Measurements from ENCODE around the gene IL1B. TPM values are rescaled to one million over a fixed set of nuclear protein-coding genes. Genes with fewer than 3 reads are reported as not detected.
"Not testable (repeated sequence)": the region's sequence is repeated elsewhere in the genome, so short reads cannot be mapped to it uniquely, and the experiment has no call there.

Gene IL1B
- total RNA-seq, 3 donors from 2014 or later = 8.0 TPM; not detected in 2

- H3K36me3 ChIP-seq = no peaks in the 10 kb centered on the region
- H3K4me3 ChIP-seq = no peak overlapping the region
- TF ChIP-seq POLR2AphosphoS5 (IDR thresholded peaks at IDR 0.05) = no peak
- TF ChIP-seq POLR2A (IDR thresholded peaks at IDR 0.05) = no peak
- no peak for DNase-seq (ENCODE audit: low spot score in 2 of 2)
- no peak overlapping the region for H3K27ac ChIP-seq
- H3K27me3 ChIP-seq = peaks cover 0 to 18% of the 10 kb centered on the region in 2 donors
- intact Hi-C loops (cut with DNase I; ENCODE audit: low total_unique reads) = no loop called here
- no peaks in the 10 kb centered on the region for H3K4me1 ChIP-seq
- no peaks in the 10 kb centered on the region for H3K9me3 ChIP-seq
Measured at GRCh38 chr2:112867701-112868631, 31.4 kb upstream of the IL1B start.

- Histone ChIP-seq H3K36me3 (no peaks in the 10 kb centered on the region), H3K9me3 (no peaks in the 10 kb centered on the region), H3K27ac (no peak overlapping the region), H3K4me3 (no peak overlapping the region), H3K27me3 (peaks cover 0 to 18% of the 10 kb centered on the region in 2 donors), H3K4me1 (no peaks in the 10 kb centered on the region)
- TF ChIP-seq POLR2AphosphoS5 (IDR thresholded peaks at IDR 0.05) (no peak), POLR2A (IDR thresholded peaks at IDR 0.05) (no peak)
- TF ChIP-seq, protein P1, sequence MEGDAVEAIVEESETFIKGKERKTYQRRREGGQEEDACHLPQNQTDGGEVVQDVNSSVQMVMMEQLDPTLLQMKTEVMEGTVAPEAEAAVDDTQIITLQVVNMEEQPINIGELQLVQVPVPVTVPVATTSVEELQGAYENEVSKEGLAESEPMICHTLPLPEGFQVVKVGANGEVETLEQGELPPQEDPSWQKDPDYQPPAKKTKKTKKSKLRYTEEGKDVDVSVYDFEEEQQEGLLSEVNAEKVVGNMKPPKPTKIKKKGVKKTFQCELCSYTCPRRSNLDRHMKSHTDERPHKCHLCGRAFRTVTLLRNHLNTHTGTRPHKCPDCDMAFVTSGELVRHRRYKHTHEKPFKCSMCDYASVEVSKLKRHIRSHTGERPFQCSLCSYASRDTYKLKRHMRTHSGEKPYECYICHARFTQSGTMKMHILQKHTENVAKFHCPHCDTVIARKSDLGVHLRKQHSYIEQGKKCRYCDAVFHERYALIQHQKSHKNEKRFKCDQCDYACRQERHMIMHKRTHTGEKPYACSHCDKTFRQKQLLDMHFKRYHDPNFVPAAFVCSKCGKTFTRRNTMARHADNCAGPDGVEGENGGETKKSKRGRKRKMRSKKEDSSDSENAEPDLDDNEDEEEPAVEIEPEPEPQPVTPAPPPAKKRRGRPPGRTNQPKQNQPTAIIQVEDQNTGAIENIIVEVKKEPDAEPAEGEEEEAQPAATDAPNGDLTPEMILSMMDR (IDR thresholded peaks at IDR 0.05) = no peak
- intact Hi-C loops (cut with DNase I; ENCODE audit: low total_unique reads) = no loop called here
- DNase-seq (ENCODE audit: low spot score in 2 of 2) = no peak
Measured at GRCh38 chr2:112866128-112866835, 29.7 kb upstream of the IL1B start.

GRCh38 chr2:112864072-112864471 lies 27.5 kb upstream of the IL1B start:
- Histone ChIP-seq H3K9me3 (peaks cover 0 to 17% of the 10 kb centered on the region in 2 donors), H3K27me3 (peaks cover 0 to 18% of the 10 kb centered on the region in 2 donors), H3K27ac (no peak overlapping the region), H3K4me3 (no peak overlapping the region), H3K36me3 (no peaks in the 10 kb centered on the region), H3K4me1 (no peaks in the 10 kb centered on the region)
- TF ChIP-seq, protein P1 (IDR thresholded peaks at IDR 0.05) = no peak
- no peak for TF ChIP-seq POLR2AphosphoS5 (IDR thresholded peaks at IDR 0.05)
- no peak for TF ChIP-seq POLR2A (IDR thresholded peaks at IDR 0.05)
- intact Hi-C loops (cut with DNase I; ENCODE audit: low total_unique reads) = no loop called here
- DNase-seq (ENCODE audit: low spot score in 2 of 2) = no peak

DNA sequence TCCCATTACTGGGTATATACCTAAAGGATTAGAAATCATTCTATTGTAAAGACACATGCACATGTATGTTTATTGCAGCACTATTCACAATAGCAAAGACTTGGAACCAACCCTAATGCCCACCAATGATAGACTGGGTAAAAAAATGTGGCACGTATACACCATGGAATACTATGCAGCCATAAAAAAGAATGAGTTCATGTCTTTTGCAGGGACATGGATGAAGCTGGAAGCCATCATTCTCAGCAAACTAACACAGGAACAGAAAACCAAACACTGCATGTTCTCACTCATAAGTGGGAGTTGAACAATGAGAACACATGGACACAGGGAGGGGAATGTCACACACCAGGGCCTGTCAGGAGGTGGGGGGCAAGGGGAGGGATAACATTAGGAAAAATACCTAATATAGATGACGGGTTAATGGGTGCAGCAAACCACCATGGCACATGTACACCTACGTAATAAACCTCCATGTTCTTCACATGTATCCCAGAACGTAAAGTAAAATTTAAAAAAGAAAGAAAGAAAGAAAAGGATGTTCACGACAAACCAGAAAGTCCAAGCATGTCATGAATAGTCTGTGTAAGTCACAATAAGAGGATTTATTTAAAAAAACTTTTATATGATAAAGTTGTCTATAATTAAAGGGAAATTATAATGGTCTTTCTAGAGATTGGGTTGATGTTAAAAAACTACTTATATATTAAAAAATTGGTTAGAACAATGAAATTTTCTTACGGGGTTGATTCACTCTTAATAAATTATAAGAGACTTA lies 23.0 kb upstream of the IL1B start:
- H3K27ac ChIP-seq; H3K36me3 ChIP-seq; H3K4me3 ChIP-seq; H3K4me1 ChIP-seq; intact Hi-C loops (cut with DNase I; ENCODE audit: low total_unique reads); DNase-seq (ENCODE audit: low spot score in 2 of 2); H3K27me3 ChIP-seq: not testable (repeated sequence)
- H3K9me3 ChIP-seq = peaks cover 0 to 28% of the 10 kb centered on the region in 2 donors

- no peak overlapping the region for H3K27ac ChIP-seq
- no peak for DNase-seq (ENCODE audit: low spot score in 2 of 2)
- no peaks in the 10 kb centered on the region for H3K36me3 ChIP-seq
- H3K9me3 ChIP-seq = no peaks in the 10 kb centered on the region
- H3K27me3 ChIP-seq = peaks cover 0 to 4% of the 10 kb centered on the region in 2 donors
- H3K4me1 ChIP-seq = no peaks in the 10 kb centered on the region
- no peak overlapping the region for H3K4me3 ChIP-seq
- TF ChIP-seq POLR2AphosphoS5 (IDR thresholded peaks at IDR 0.05) = no peak
- no peak for TF ChIP-seq POLR2A (IDR thresholded peaks at IDR 0.05)
- TF ChIP-seq, protein P1 (IDR thresholded peaks at IDR 0.05) = no peak
- intact Hi-C loops (cut with DNase I; ENCODE audit: low total_unique reads) = no loop called here
Measured at GRCh38 chr2:112850588-112850987, 14.0 kb upstream of the IL1B start.

Data from breast epithelium (tissue), 4 donors.